ENCODE data around the gene VSX2. TPM values are rescaled to one million over a fixed set of nuclear protein-coding genes. Genes with fewer than 3 reads are reported as not detected.

Gene VSX2
- total RNA-seq, 2 donors from 2014 or later, result not detected

GRCh38 chr14:74302634-74303569, 63.7 kb downstream of the VSX2 start, which contains the start of gene ABCD4:
Gene ABCD4 (minus strand): TSS chr14:74302934. CDS start chr14:74302912, 22 bp downstream.
- H3K36me3 Mint-ChIP-seq, result peaks cover 13 to 14% of the 10 kb centered on the region in 2 donors
- H3K9me3 Mint-ChIP-seq, result no peaks in the 10 kb centered on the region
- H3K27ac Mint-ChIP-seq, result peak within 1 kb of the TSS; percentile 87 to 92
- ATAC-seq (peak; percentile 95 to 98), DNase-seq (ENCODE audit: low spot score in 2 of 2) (peak; percentile 82 to 89)

- ATAC-seq (no peak), DNase-seq (ENCODE audit: low spot score in 2 of 2) (no peak)
- Mint-ChIP-seq H3K36me3 (no peaks in the 10 kb centered on the region), H3K9me3 (no peaks in the 10 kb centered on the region), H3K27ac (no peak overlapping the region)
Observed at GRCh38 chr14:74308695-74309094, 69.4 kb downstream of the VSX2 start.

GRCh38 chr14:74309125-74310022, 70.1 kb downstream of the VSX2 start:
- ATAC-seq, result no peak
- no peak overlapping the region for H3K27ac Mint-ChIP-seq
- H3K9me3 Mint-ChIP-seq, result no peaks in the 10 kb centered on the region
- H3K36me3 Mint-ChIP-seq, result no peaks in the 10 kb centered on the region
- no peak for DNase-seq (ENCODE audit: low spot score in 2 of 2)

GRCh38 chr14:74312161-74312560, 72.9 kb downstream of the VSX2 start:
- Mint-ChIP-seq H3K27ac (no peak overlapping the region), H3K36me3 (no peaks in the 10 kb centered on the region), H3K9me3 (no peaks in the 10 kb centered on the region)
- no peak for ATAC-seq
- no peak for DNase-seq (ENCODE audit: low spot score in 2 of 2)

Other genes starting within 250 kb of the VSX2 start
- 10 to 100 TPM in 1 of 2 donors, 1 to 10 TPM in 1; 3.1 to 14.4 TPM for gene ENTPD5, start 220.2 kb upstream of the VSX2 start, total RNA-seq
- gene BBOF1, start 220.1 kb upstream of the VSX2 start, total RNA-seq, result 1 to 10 TPM in 1 of 2 donors, under 1 TPM in 1; 0.64 to 1.4 TPM
- gene ALDH6A1, start 155.0 kb upstream of the VSX2 start, total RNA-seq, result 10 to 100 TPM; 20.9 to 28.9 TPM
- gene LIN52, start 154.5 kb upstream of the VSX2 start, total RNA-seq, result 10 to 100 TPM; 12.0 to 29.7 TPM
- 10 to 100 TPM; 40.0 to 48.0 TPM for gene ABCD4, start 63.5 kb downstream of the VSX2 start, total RNA-seq
- gene VRTN, start 109.0 kb downstream of the VSX2 start, total RNA-seq, result not detected
- gene SYNDIG1L, start 186.8 kb downstream of the VSX2 start, total RNA-seq, result not detected